Left cardiac atrium (tissue), 4 donors: ENCODE results near the gene NKD2. TPM values are rescaled to one million over a fixed set of nuclear protein-coding genes. Genes with fewer than 3 reads are reported as not detected.
"Not testable (repeated sequence)": the region's sequence is repeated elsewhere in the genome, so short reads cannot be mapped to it uniquely, and the experiment has no call there.

Experiments used
- ATAC-seq, 2 donors: fragments of 200-7000 bp; cut with Tn5 transposase; one replicate each; pipeline ENCODE4 v1.9.1; 2020; ENCODE audit warnings: mild to moderate bottlenecking in 2 of 2, moderate library complexity in 2 of 2
- DNase-seq: peaks from one replicate; pipeline ENCODE4 v3.0.0-alpha.2; 2020
- intact Hi-C, 2 donors: fragments of 100-400 bp; cut with DNase I; formaldehyde crosslinking; loops; one replicate each; pipeline versions ENCODE4 v1.14.1 to v1.15.1; 2022 to 2023
- long read RNA-seq: library from polyadenylated mRNA; unstranded; transcript quantifications from one replicate; pipeline ENCODE4 v2.0.0, GENCODE V29; 2021
- total RNA-seq, 2 donors: library from RNA; stranded (reverse); fragmentation: NEBNext Ultra II Directional; extraction: Animal tissue kit (Norgen Biotek cat#: 25700); gene quantifications; one replicate each; pipeline ENCODE4 v1.2.1, GENCODE V29; 2021
- donor health status: DM: no; HTN: yes; CAD: no.
- donor health status: DM: no; HTN: yes; CAD: no; lungs with severe emphysema.
- donor health status: DM: yes; HTN: yes; CAD: no.
- donor health status: Dilated cardiomyopathy.

The NKD2 gene
- total RNA-seq = 10 to 100 TPM in 1 of 2 donors, 1 to 10 TPM in 1; 4.4 to 10.4 TPM
- long read RNA-seq, partial matches to known transcripts = 0 of 1 reads
- long read RNA-seq, other reads (novel, unspliced or antisense) = 1 of 1 reads

GRCh38 chr5:1008451-1009358, at the start of gene NKD2:
TSS of gene NKD2 (plus strand) at chr5:1008802. CDS start at chr5:1009058, 256 bp downstream.
- peak; percentile 57 for DNase-seq
- peak; percentile 23 to 36 for ATAC-seq
- intact Hi-C loops = loop anchor here in 1 of 2 donors (5.0 kb wide), 1 partner anchor 129 kb away; no protein-coding TSS in a partner anchor

GRCh38 chr5:959581-960531, 48.7 kb upstream of the NKD2 start:
- intact Hi-C loops = no loop called here
- DNase-seq (no peak), ATAC-seq (no peak)

- no peak for DNase-seq
- ATAC-seq = peak in 1 of 2 donors; percentile 5
- intact Hi-C loops = no loop called here
Observed at GRCh38 chr5:960551-960950, 48.1 kb upstream of the NKD2 start.

GRCh38 chr5:961002-961710, 47.4 kb upstream of the NKD2 start:
- intact Hi-C loops = no loop called here
- DNase-seq = no peak
- no peak for ATAC-seq

- DNase-seq (no peak), ATAC-seq (no peak)
- intact Hi-C loops = no loop called here
Observed at GRCh38 chr5:961711-962240, 46.8 kb upstream of the NKD2 start.

GRCh38 chr5:962386-962785, 46.2 kb upstream of the NKD2 start:
- intact Hi-C loops = no loop called here
- no peak for ATAC-seq

GRCh38 chr5:962801-963200, 45.8 kb upstream of the NKD2 start:
- intact Hi-C loops = no loop called here
- DNase-seq (no peak), ATAC-seq (no peak)

More at GRCh38 chr5:962386-962785, 46.2 kb upstream of the NKD2 start:
- DNase-seq = no peak

GRCh38 chr5:963310-963672, 45.3 kb upstream of the NKD2 start:
- DNase-seq = no peak
- intact Hi-C loops = no loop called here
- ATAC-seq = no peak

GRCh38 chr5:963673-964531, 44.7 kb upstream of the NKD2 start:
- ATAC-seq (peak; percentile 63 to 67), DNase-seq (peak; percentile 75)
- intact Hi-C loops = no loop called here

- DNase-seq (no peak), ATAC-seq (no peak)
- intact Hi-C loops = no loop called here
Observed at GRCh38 chr5:964821-965220, 43.8 kb upstream of the NKD2 start.

- intact Hi-C loops = no loop called here
- no peak for ATAC-seq
- no peak for DNase-seq
Observed at GRCh38 chr5:965604-966344, 42.8 kb upstream of the NKD2 start.

GRCh38 chr5:966345-966710, 42.3 kb upstream of the NKD2 start:
- no peak for ATAC-seq
- intact Hi-C loops = no loop called here
- DNase-seq = no peak

- DNase-seq = no peak
- intact Hi-C loops = no loop called here
Observed at GRCh38 chr5:966941-967340, 41.7 kb upstream of the NKD2 start.

GRCh38 chr5:968881-969280, 39.7 kb upstream of the NKD2 start:
- ATAC-seq = peak in 1 of 2 donors; percentile 41
- DNase-seq = no peak
- intact Hi-C loops = no loop called here

More at GRCh38 chr5:966941-967340, 41.7 kb upstream of the NKD2 start:
- no peak for ATAC-seq

GRCh38 chr5:969408-969839, 39.2 kb upstream of the NKD2 start:
- intact Hi-C loops = no loop called here
- DNase-seq (no peak), ATAC-seq (peak; percentile 72 to 91)

GRCh38 chr5:972575-972974, 36.0 kb upstream of the NKD2 start:
- intact Hi-C loops, DNase-seq, ATAC-seq: not testable (repeated sequence)
